GM18907 (cell line): ENCODE measurements around the gene FLT3.
"Not testable (repeated sequence)": the region's sequence is repeated elsewhere in the genome, so short reads cannot be mapped to it uniquely, and the experiment has no call there.

Experiments
- ATAC-seq: cut with Tn5 transposase; IDR thresholded peaks from one replicate; pipeline ENCODE4 v1.9.1; 2021; ENCODE audit warnings: mild to moderate bottlenecking, moderate library complexity; ENCODE audit not compliant: unreplicated experiment

The FLT3 gene

GRCh38 chr13:27975564-27976361 lies 124.6 kb downstream of the FLT3 start:
- ATAC-seq, result no peak

- no peak for ATAC-seq
Observed at GRCh38 chr13:27973961-27974662, 126.3 kb downstream of the FLT3 start.

- no peak for ATAC-seq
Observed at GRCh38 chr13:27973291-27973690, 127.1 kb downstream of the FLT3 start.

- no peak for ATAC-seq
Observed at GRCh38 chr13:27972478-27972820, 127.9 kb downstream of the FLT3 start.

GRCh38 chr13:27971776-27972477 lies 128.4 kb downstream of the FLT3 start:
- no peak for ATAC-seq

GRCh38 chr13:27971236-27971645 lies 129.1 kb downstream of the FLT3 start:
- ATAC-seq, result no peak

GRCh38 chr13:27970382-27971235 lies 129.8 kb downstream of the FLT3 start:
- ATAC-seq, result no peak

GRCh38 chr13:27969866-27970229 lies 130.5 kb downstream of the FLT3 start:
- no peak for ATAC-seq

GRCh38 chr13:27969082-27969865 lies 131.1 kb downstream of the FLT3 start, which contains the start of gene CDX2:
CDX2 (minus strand) TSS chr13:27969315; CDS start chr13:27969006, 309 bp downstream.
- no peak for ATAC-seq

GRCh38 chr13:27968316-27969081 lies 131.9 kb downstream of the FLT3 start:
- no peak for ATAC-seq

GRCh38 chr13:27967736-27968315 lies 132.6 kb downstream of the FLT3 start:
- no peak for ATAC-seq

- no peak for ATAC-seq
Observed at GRCh38 chr13:27967203-27967735, 133.1 kb downstream of the FLT3 start.

GRCh38 chr13:27966641-27967202 lies 133.7 kb downstream of the FLT3 start:
- no peak for ATAC-seq

- no peak for ATAC-seq
Observed at GRCh38 chr13:27965740-27966640, 134.4 kb downstream of the FLT3 start.

- no peak for ATAC-seq
Observed at GRCh38 chr13:27965343-27965739, 135.0 kb downstream of the FLT3 start.

- no peak for ATAC-seq
Observed at GRCh38 chr13:27964741-27965323, 135.5 kb downstream of the FLT3 start.

- not testable (repeated sequence) for ATAC-seq
Observed at GRCh38 chr13:27964206-27964605, 136.2 kb downstream of the FLT3 start.
